Stimulated activated CD8-positive, alpha-beta memory T cell treated with anti-CD3 and anti-CD28 coated beads, Interleukin-2, amount 100 ng/mL, for 1 hour (primary cell): ENCODE measurements around the gene COL13A1.

ENCODE experiments used
- DNase-seq, 2 donors: peaks; one replicate each; pipeline ENCODE4 v3.0.0-alpha.2; 2020; ENCODE audit warnings: low read depth in 2 of 2

Gene COL13A1

GRCh38 chr10:69819716-69820506, 18.2 kb downstream of the COL13A1 start:
- DNase-seq, result no peak

DNA sequence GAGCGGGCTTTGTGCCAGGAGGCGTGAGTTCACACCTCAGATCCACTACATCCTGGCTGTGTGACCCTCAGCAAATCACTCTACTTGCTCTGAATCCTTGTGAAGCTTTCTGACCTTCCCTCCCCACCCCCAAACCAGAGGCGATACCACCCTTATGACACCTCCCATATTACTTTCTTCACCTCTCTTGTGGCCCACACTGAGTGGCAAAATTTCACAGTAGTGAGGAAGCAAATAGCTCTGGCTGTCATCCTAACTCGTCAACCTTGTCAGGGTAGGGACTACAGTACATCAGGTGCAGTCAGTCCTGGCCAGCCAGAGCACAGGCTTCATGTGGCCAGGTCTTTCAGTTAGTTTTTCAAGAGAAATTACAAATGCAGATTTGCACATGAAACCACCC, 19.1 kb downstream of the COL13A1 start:
- DNase-seq, result no peak

GRCh38 chr10:69825604-69826003, 23.9 kb downstream of the COL13A1 start:
- DNase-seq, result no peak

DNA sequence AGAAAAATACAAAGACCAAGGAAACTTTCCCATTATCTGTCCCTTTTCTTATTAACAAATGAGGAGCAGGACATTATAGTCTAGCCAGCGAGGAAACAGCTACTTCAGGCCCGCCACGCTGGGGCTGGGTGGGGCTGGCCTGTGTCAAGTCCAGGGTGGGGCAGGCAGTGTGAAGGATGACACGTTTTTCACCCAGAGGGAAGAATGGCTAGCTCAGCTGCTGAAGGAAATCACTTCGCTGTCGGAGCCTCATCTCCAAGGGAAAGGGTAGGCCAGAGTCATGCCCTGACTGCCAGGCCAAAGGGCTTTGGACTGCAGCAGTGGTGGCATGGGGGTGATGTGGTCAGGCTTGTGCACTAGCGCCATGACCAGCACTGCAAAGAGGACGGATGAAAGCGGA, 24.4 kb downstream of the COL13A1 start:
- no peak for DNase-seq

GRCh38 chr10:69826789-69827554, 25.3 kb downstream of the COL13A1 start:
- DNase-seq, result no peak

DNA sequence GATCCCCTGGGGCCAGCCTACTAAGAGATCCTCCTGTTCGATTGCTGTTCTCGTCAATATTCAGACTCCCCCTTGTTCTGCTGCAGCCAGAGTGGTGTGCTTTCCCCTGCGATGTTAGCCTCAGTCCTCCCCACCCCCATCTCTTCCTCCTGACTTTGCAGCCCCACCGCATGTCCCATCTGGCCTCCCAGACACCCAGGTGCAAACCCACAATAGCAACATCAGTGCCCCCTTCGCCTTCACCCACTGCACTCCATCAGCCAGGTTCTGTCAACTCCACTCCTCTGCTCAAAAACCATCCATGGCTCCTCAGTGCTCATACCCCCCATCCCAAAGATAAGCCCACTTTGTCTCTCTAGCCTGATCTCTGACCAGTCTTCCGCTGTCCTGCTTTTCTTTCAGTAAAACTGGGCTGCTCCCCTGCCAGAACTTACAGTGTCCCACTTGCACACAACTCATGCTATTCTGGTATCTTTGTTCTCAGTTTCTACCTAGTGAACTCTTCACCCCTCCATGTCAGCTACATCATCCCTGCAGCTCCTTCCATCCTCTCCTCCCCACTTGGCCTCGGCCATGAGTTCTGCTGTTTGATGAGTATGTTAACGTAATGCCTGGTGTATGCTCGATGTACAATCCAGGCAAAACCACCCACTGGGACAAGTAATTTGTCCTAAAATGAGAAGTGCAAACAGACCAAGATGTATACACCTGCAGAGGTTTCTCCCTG, 26.6 kb downstream of the COL13A1 start:
- DNase-seq, result no peak

DNA sequence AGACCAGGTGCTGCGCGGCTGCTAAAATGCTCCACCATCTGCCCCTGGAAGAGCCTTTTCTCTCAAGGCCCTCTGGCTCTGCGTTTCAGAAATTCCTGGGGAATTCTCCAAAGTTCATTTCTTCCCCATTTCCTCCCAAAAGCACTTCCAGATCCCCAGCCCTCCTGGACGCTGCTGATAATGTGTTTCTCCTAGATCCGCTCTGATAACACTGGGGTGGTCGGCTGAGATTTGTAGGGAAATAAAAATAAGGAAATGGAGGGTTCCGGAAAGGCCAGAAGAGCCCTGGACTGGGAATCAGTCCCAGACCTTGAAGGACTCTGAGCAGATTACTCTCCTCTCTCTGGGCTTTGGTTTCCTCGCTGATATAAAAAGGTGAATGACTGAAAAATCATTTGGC, 28.1 kb downstream of the COL13A1 start:
- no peak for DNase-seq

- DNase-seq, result no peak
Observed at GRCh38 chr10:69831231-69831855, 29.6 kb downstream of the COL13A1 start.

GRCh38 chr10:69835233-69835632, 33.5 kb downstream of the COL13A1 start:
- DNase-seq, result no peak

DNA sequence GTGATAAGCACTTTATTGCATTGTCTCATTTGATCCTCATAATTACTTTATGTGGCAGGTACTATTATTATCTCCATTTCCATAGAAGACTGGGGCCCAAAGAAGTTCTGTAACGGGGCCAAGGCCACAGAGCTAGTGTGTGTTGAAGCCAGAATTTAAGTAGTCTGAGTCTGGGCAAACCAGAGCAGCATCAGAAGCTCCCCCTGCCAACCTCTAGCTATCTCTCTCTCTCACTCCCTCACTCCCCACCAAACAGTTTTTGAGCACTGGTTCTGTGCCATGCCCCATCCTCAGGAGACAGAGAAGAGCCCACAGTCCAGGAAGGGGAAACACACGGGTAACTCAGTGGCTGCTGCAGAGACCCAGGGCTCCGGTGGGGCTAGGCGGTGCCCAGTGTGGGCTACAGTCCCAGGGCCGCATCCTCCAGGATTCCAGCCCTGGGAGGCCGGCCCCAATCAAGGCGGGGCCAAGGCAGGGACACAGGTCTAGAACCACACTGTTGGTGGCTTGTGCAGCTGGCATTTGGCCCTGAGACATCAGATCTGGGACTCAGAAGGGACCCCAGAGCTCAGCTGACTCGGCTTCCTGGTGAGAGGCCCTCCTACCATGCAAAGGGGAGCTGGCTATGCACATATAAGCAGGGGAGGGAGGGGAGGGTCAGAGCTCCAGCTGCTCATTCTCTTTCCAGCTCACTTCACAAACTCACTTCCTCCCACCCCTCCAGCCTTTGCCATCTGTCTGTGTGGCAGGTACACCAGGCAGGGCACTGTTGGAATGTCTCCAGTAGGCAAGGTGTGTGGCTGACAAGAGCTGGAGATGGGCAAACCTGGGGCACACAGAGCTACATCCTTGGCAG, 34.4 kb downstream of the COL13A1 start:
- no peak for DNase-seq

DNA sequence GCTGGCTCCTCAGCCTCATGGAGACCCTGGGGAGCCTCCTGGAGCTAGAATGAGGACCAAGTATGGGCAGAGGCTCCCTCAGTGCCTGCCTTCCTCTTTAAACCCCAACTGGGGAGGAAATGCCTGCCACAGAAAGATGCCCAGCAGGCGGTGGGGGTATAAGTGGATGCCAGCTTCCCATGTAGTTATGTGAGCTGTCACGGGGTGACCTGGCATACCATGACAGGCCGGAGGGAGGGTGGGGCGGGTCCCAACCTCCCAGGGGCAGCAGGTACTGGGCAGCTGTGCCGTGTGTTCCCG, 35.0 kb downstream of the COL13A1 start:
- no peak for DNase-seq

DNA sequence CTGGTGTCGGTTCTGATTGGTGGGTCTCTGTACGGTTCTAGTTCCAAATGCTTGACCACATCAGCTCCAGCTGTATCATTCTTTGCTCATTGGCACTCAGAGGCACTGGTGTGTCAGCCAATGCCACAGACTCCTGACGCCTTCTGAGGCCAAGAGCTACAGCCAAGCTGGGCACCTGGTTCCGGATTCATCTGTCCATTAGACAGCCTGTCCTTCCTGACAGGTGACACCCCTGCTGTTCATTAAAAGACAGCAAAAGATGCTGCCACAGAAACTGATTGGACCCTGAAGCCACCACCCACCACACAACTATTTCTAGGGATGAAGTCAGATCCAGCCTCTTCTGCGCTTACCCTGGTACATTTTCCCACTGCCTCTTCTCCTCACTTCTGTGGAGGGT, 35.6 kb downstream of the COL13A1 start:
- DNase-seq, result no peak

DNA sequence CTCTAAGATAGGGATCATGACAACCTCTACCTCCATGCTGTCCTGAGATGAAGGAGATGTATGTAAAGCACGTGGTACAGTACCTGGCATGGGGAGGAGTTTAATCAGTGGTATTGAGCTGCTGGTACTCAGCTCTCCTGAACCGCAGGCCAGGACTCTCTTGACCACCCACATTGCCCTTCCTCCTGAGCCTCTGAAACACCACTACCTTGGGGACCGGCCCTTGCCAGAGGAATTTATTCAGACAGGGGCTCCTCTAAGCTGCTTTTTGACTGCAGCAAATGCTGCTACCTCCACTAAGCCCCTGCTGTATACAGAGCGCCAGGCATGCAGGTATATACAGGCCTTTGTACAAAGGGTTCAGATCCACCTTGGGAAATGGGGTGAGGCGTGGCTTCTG, 36.7 kb downstream of the COL13A1 start:
- no peak for DNase-seq

GRCh38 chr10:69838853-69839252, 37.1 kb downstream of the COL13A1 start:
- DNase-seq, result no peak

- DNase-seq, result no peak
Observed at GRCh38 chr10:69839696-69840345, 38.1 kb downstream of the COL13A1 start.

GRCh38 chr10:69840773-69841172, 39.1 kb downstream of the COL13A1 start:
- DNase-seq, result no peak

- no peak for DNase-seq
Observed at GRCh38 chr10:69842020-69842419, 40.3 kb downstream of the COL13A1 start.

GRCh38 chr10:69842882-69843281, 41.2 kb downstream of the COL13A1 start:
- no peak for DNase-seq

DNA sequence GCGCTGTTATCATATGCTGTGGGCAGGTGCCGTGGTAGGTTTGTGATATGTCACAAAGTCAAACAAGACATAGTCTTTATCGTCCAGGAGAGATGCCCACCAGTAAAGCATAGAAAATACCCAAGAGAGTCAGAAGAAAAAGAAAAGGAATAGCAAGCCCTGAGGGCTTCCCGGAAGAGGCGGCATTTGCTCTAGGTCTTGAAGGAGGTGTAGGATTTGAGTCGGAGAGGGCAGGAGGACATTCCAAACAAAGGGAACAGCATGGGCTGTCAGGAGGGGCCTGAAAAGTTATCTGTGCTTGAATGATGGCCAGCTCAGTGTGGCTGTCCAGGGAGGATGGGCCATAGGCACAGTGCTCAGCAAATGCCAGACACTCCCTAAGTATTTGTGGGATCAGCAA, 42.2 kb downstream of the COL13A1 start:
- DNase-seq, result no peak

- DNase-seq, result no peak
Observed at GRCh38 chr10:69844698-69845097, 43.0 kb downstream of the COL13A1 start.
